K562 (cell line): ENCODE data around the gene DYNC1H1. TPM values are rescaled to one million over a fixed set of nuclear protein-coding genes. Genes with fewer than 3 reads are reported as not detected.

Experiments
- ATAC-seq: fragments of 200-7000 bp; cut with Tn5 transposase; 3 replicates; pipeline ENCODE4 v1.9.1; 2020; ENCODE audit warnings: moderate library complexity
- BruUV-seq: library from RNA; stranded (reverse); fragments of 400-500 nt; replicated peaks from 2 replicates; lab custom pipeline; 2021; lab: Mats Ljungman, UMichigan
- CTCF ChIA-PET: fragments of 300-600 bp; formaldehyde crosslinking; extraction: SDS; loops from one replicate; lab custom pipeline; 2021; ENCODE audit warnings: low intra/inter-chr PET ratio; lab: Yijun Ruan, JAX
- POLR2A ChIA-PET: fragments of 300-600, 350-650 bp; sonication (Branson Sonifier 250); formaldehyde crosslinking; extraction: SDS; loops from one replicate; lab custom pipeline; 2021; ENCODE audit warnings: antibody characterized with exemption, inconsistent platforms; lab: Yijun Ruan, JAX
- DNase-seq, 4 experiments: peaks; one replicate each; pipeline versions ENCODE4 v3.0.0 to v3.0.0-alpha.2; 2011 to 2018; ENCODE audit warnings: low spot score in 3 of 4, mixed read lengths in 3 of 4; ENCODE audit errors: extremely low read depth in 1 of 4
- FAIRE-seq: peaks from 2 replicates; lab custom pipeline; 2011; peaks lifted over from hg19 to GRCh38; lab: Jason Lieb, UNC
- H2AFZ ChIP-seq: 2 replicates; pipeline ENCODE4 v1.6.0; 2011; ENCODE audit warnings: low read depth, low read length, control low read depth, inconsistent platforms
- H3K27ac ChIP-seq: fragments of 200-600 bp; 3 replicates; pipeline ENCODE4 v1.8.0; 2011; ENCODE audit warnings: low read depth, mild to moderate bottlenecking, control low read depth, inconsistent platforms, low read length, moderate library complexity, mixed read lengths; ENCODE audit errors: extremely low read depth
- H3K27me3 ChIP-seq, 2 experiments: fragments of 300-600 bp in 1 of 2; 2 replicates in 1 of 2; 3 replicates in 1 of 2; pipeline versions ENCODE4 v1.6.0 to v1.8.0; 2011; ENCODE audit warnings: inconsistent platforms in 2 of 2, low read length in 2 of 2, mild to moderate bottlenecking in 1 of 2, mixed read lengths in 1 of 2, moderate library complexity in 1 of 2; ENCODE audit not compliant: control insufficient read depth in 2 of 2, insufficient read depth in 2 of 2
- H3K36me3 ChIP-seq: fragments of 300-600 bp; 3 replicates; pipeline ENCODE4 v1.8.0; 2011; ENCODE audit warnings: mild to moderate bottlenecking, low read length, inconsistent platforms; ENCODE audit not compliant: control insufficient read depth, insufficient read depth
- H3K4me1 ChIP-seq, 2 experiments: fragments of 200-600 bp in 1 of 2; replicated peaks in 1 of 2; 2 replicates in 1 of 2; 3 replicates in 1 of 2; pipeline versions ENCODE4 v1.5.1 to v1.8.0; 2011; ENCODE audit warnings: inconsistent platforms in 2 of 2, low read length in 2 of 2, mild to moderate bottlenecking in 1 of 2, mixed read lengths in 1 of 2, moderate library complexity in 1 of 2; ENCODE audit not compliant: control insufficient read depth in 2 of 2, insufficient read depth in 2 of 2
- H3K4me2 ChIP-seq: 2 replicates; pipeline ENCODE4 v1.6.1; 2011; ENCODE audit warnings: low read length, control low read depth, inconsistent platforms, mixed read lengths; ENCODE audit not compliant: insufficient read depth
- H3K4me3 ChIP-seq: fragments of 200-600 bp; sonication (generic), shearing (Covaris generic); 2 replicates; pipeline ENCODE4 v1.5.1; 2016; ENCODE audit warnings: control low read depth, inconsistent platforms
- H3K79me2 ChIP-seq: fragments of 200-600 bp; 3 replicates; pipeline ENCODE4 v1.8.0; 2011; ENCODE audit warnings: low read length, inconsistent platforms; ENCODE audit not compliant: control insufficient read depth, insufficient read depth
- H3K9ac ChIP-seq, 2 experiments: 2 replicates each; pipeline versions ENCODE4 v1.6.0 to v1.6.1; 2011; ENCODE audit warnings: low read depth in 2 of 2, low read length in 2 of 2, control low read depth in 1 of 2, inconsistent platforms in 1 of 2, mild to moderate bottlenecking in 1 of 2, mixed read lengths in 1 of 2; ENCODE audit not compliant: insufficient read depth in 1 of 2
- H3K9me1 ChIP-seq: one replicate; pipeline ENCODE4 v1.6.0; 2011; ENCODE audit warnings: inconsistent platforms, mild to moderate bottlenecking, low read length, moderate library complexity; ENCODE audit not compliant: control insufficient read depth, insufficient read depth
- H3K9me3 ChIP-seq: replicated peaks from 2 replicates; pipeline ENCODE4 v1.5.1; 2011; ENCODE audit warnings: low read depth, low read length, inconsistent platforms; ENCODE audit not compliant: control insufficient read depth, insufficient read depth
- H4K20me1 ChIP-seq: replicated peaks from 2 replicates; pipeline ENCODE4 v1.6.1; 2011; ENCODE audit warnings: low read length, inconsistent platforms, mixed read lengths; ENCODE audit not compliant: control insufficient read depth, insufficient read depth
- CBX8 ChIP-seq: fragments of 200-600 bp; sonication (generic); IDR thresholded peaks from 2 replicates; pipeline ENCODE4 v1.6.1; 2012; ENCODE audit warnings: borderline replicate concordance, mixed run types, low read depth, mild to moderate bottlenecking, moderate library complexity, mixed read lengths, low read length, control low read depth, inconsistent platforms; ENCODE audit not compliant: poor library complexity, severe bottlenecking; ENCODE audit errors: extremely low read depth
- CXXC5 ChIP-seq: fragments of 250-450 bp; sonication (Bioruptor Pico); IDR thresholded peaks from 2 replicates; pipeline ENCODE4 v1.8.0; 2022; ENCODE audit warnings: inconsistent platforms, mild to moderate bottlenecking, moderate library complexity
- DACH1 ChIP-seq: fragments of 450-650 bp; IDR thresholded peaks from 2 replicates; pipeline ENCODE4 v1.6.1; 2018; ENCODE audit not compliant: partially characterized antibody
- FOXJ3 ChIP-seq: sonication (generic); formaldehyde crosslinking; IDR thresholded peaks from 2 replicates; pipeline ENCODE4 v1.4.0; 2020; ENCODE audit warnings: mild to moderate bottlenecking, missing genetic modification reagents
- FOXK2 ChIP-seq, 2 experiments: fragments of 450-650 bp; IDR thresholded peaks in 1 of 2; conservative IDR thresholded peaks in 1 of 2; 2 replicates each; pipeline ENCODE4 v1.6.1; 2016; ENCODE audit warnings: low read depth in 2 of 2, mild to moderate bottlenecking in 1 of 2
- FOXM1 ChIP-seq, 2 experiments: fragments of 450-650 bp in 1 of 2; sonication (generic) in 1 of 2; formaldehyde crosslinking in 1 of 2; IDR thresholded peaks; 2 replicates each; pipeline versions ENCODE4 v1.6.1 to v1.9.0; 2017 to 2022; ENCODE audit warnings: low read depth in 2 of 2, mild to moderate bottlenecking in 2 of 2, missing genetic modification reagents in 1 of 2, moderate library complexity in 1 of 2
- JUN ChIP-seq, 2 experiments: sonication (generic) in 1 of 2; formaldehyde crosslinking in 1 of 2; IDR thresholded peaks; 2 replicates each; pipeline versions ENCODE4 v1.6.1 to v1.8.0; 2012 to 2022; ENCODE audit warnings: borderline replicate concordance in 2 of 2, mild to moderate bottlenecking in 2 of 2, improper control_type of control experiment in 1 of 2, low read depth in 1 of 2, low read length in 1 of 2, missing genetic modification reagents in 1 of 2
- NONO ChIP-seq, 2 experiments: fragments of 200-400 bp in 1 of 2; fragments of 450-650 bp in 1 of 2; formaldehyde crosslinking in 1 of 2; IDR thresholded peaks; 2 replicates each; pipeline ENCODE4 v1.6.1; 2017; ENCODE audit warnings: low read depth in 2 of 2, mild to moderate bottlenecking in 2 of 2, moderate library complexity in 2 of 2, low read length in 1 of 2
- SOX6 ChIP-seq: fragments of 450-650 bp; IDR thresholded peaks from 2 replicates; pipeline ENCODE4 v1.6.1; 2014; ENCODE audit warnings: mild to moderate bottlenecking
- WGBS: fragments of 100-300 bp; shearing (Covaris generic); methylation state at CpG from one replicate; pipeline ENCODE4 v1.1.6; 2016; ENCODE audit warnings: low coverage, mixed read lengths; ENCODE audit not compliant: insufficient coverage; ENCODE audit errors: missing lambda C conversion rate; 5-methylcytosine and 5-hydroxymethylcytosine counted together
- in situ Hi-C: fragments of 300-500 bp; cut with MboI; formaldehyde crosslinking; loops from 4 replicates; pipeline ENCODE4 v1.15.0; 2018; ENCODE audit warnings: inconsistent platforms, mixed read lengths
- intact Hi-C: fragments of 100-400 bp; cut with micrococcal nuclease; formaldehyde crosslinking; loops from 2 replicates; pipeline ENCODE4 v1.14.2; 2022
- polyA plus RNA-seq, 8 experiments: library from polyadenylated mRNA; depleted of rRNA in 4 of 8; stranded (reverse) in 5 of 8; unstranded in 3 of 8; fragments of >200 nt; fragmentation: Nextera tagmentation in 2 of 8; fragmentation: Illumina TruSeq in 1 of 8; extraction: Ambion mirVana in 2 of 8; extraction: Trizol in 1 of 8; gene quantifications; 2 replicates each; pipeline versions ENCODE4 v1.2.1 to v1.2.3, GENCODE V29; 2011 to 2014; ENCODE audit warnings: inconsistent platforms in 1 of 8, missing spikeins in 1 of 8
- total RNA-seq, 7 experiments: library from RNA; depleted of rRNA in 6 of 7; stranded (reverse); fragments of >200 nt in 6 of 7; fragmentation: Illumina TruSeq in 2 of 7; extraction: Trizol in 2 of 7; gene quantifications; 2 replicates each; pipeline versions ENCODE4 v1.2.1 to v1.2.3, GENCODE V29; 2011 to 2021; ENCODE audit warnings: low replicate concordance in 1 of 7
- TF ChIP-seq, protein P1 (sequence below): fragments of 200-800 bp; sonication (Bioruptor generic); IDR thresholded peaks from 2 replicates; pipeline ENCODE4 v1.6.1; 2017; ENCODE audit warnings: missing genetic modification characterization, missing compliant biosample characterization

DYNC1H1 gene
- total and polyA plus RNA-seq, 9 of the 15 experiments (the other 6 are each of a cell fraction or from before 2014, with no cell fraction given), result 31.9 to 335 (median 115) TPM

DNA sequence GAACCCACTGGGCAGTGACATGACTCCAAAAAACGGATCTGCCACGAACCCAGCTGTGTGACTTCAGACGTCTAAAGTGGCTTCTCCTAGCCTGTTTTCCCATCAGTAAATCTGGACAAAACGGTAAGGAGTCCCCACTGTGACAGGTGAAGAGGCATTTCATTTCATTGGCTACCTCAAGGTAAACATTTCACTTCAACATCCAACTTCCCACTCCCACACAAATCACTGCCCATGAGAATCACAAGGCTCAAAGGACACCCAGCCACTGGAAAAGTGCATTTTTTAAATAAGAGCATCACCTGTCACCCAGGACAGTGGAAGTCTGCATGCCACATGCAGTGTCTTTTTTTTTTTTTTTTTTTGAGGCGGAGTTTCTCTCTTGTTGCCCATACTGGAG, 94.6 kb downstream of the DYNC1H1 start (continued):
- TF ChIP-seq JUN (IDR thresholded peaks at IDR 0.05; ENCODE audit: borderline replicate concordance, low read depth, low read length), result no peak
- TF ChIP-seq JUN (CRISPR knock-in tag; IDR thresholded peaks at IDR 0.05; ENCODE audit: borderline replicate concordance), result no peak
- no peak for TF ChIP-seq FOXJ3 (CRISPR knock-in tag)
- TF ChIP-seq NONO (IDR thresholded peaks at IDR 0.05; ENCODE audit: low read depth in 2 of 2, low read length in 1 of 2), result no peak
- TF ChIP-seq CBX8, result no peak
- TF ChIP-seq SOX6, result no peak
- no peak for TF ChIP-seq FOXM1 (IDR thresholded peaks at IDR 0.05; ENCODE audit: low read depth)
- TF ChIP-seq FOXM1 (CRISPR knock-in tag; IDR thresholded peaks at IDR 0.05; ENCODE audit: low read depth), result no peak
- TF ChIP-seq, all 486 proteins: peak for 0

DNA sequence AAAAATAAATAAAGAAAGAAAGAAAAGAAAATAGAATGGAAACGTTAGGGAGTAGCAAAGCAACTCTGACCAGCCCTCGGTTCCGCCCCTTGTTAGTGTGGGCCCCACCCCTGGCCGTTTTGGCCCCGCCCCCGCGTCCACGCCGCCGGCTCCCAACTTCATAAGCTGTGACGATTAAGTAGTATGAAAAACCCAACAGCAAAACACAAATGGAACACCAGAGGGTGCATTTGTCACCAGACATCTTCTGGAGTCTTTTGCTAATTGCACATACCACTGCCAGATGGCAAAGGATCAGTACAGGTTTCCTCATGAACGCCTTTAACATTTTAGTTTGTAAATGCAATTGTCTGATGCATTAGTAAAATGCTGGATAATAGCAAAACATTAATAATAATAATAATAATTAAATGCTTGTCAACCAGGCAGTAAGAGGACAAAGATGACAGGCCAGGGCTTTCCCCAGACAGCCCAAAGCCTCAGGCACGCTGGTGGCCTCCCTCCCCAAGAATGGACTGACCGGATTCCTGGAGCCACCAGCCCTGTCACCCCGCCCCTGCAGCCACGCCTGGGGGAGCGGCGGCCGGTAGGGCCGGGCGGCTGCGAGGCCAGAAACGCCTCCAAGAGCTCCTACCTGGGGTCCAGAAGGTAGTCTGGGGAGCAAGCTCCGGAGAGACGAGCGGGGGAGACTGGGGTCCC, 98.9 kb downstream of the DYNC1H1 start:
- no peaks in the 10 kb centered on the region for H3K9me3 ChIP-seq
- H2AFZ ChIP-seq, result peak overlapping the region; percentile 88
- intact Hi-C loops (loop anchor here (1.0 to 2.0 kb wide), 2 partner anchors 26 to 33 kb away; no protein-coding TSS in a partner anchor), in situ Hi-C loops (loop anchor here (10.0 kb wide), 1 partner anchor 252 kb away; the partner anchor contains the start of gene ZNF839)
- POLR2A ChIA-PET, result interaction anchor here (0.6 to 3.3 kb wide), 7 partner anchors 8 to 297 kb away, joined by 3 to 17 read pairs (median 3); partner anchors contain the start of gene HSP90AA1
- DNase-seq (peak; percentile 80 to 87 (median 86)), FAIRE-seq (peak; percentile 92), ATAC-seq (peak; percentile 98)
- no peaks in the 10 kb centered on the region for H3K79me2 ChIP-seq
- WGBS, result 6% methylated on average over 23 of the region's 26 CpGs
- peak overlapping the region; percentile 32 to 80; a peak in 3 of 4 replicates for H3K9ac ChIP-seq
- peak overlapping the region; percentile 45 for H3K27ac ChIP-seq
- CTCF ChIA-PET, result interaction anchor here (0.5 to 1.8 kb wide), 3 partner anchors 33 to 248 kb away, joined by 3 to 12 read pairs (median 6); no protein-coding TSS in a partner anchor
- no TSS peak for BruUV-seq
- no peaks in the 10 kb centered on the region for H3K27me3 ChIP-seq
- peak overlapping the region; percentile 43 for H3K4me2 ChIP-seq
- H3K4me1 ChIP-seq, result peaks cover 6 to 12% of the 10 kb centered on the region in 2 experiments; a peak in 3 of 5 replicates
- H3K4me3 ChIP-seq, result no peak overlapping the region
- H4K20me1 ChIP-seq, result no peaks in the 10 kb centered on the region
- H3K9me1 ChIP-seq, result no peaks in the 10 kb centered on the region
- H3K36me3 ChIP-seq, result no peaks in the 10 kb centered on the region
- TF ChIP-seq DACH1 (peak; percentile 9), FOXK2 (conservative IDR thresholded peaks at IDR 0.05 in 1 of 2, IDR thresholded peaks at IDR 0.05 in 1 of 2; ENCODE audit: low read depth in 2 of 2) (peak in 1 of 2 experiments; percentile 45; a peak in 1 of 4 replicates), CXXC5 (0 out of 2 replicates have a peak, but pooled peaks have one; percentile 10)
- TF ChIP-seq, protein P1, sequence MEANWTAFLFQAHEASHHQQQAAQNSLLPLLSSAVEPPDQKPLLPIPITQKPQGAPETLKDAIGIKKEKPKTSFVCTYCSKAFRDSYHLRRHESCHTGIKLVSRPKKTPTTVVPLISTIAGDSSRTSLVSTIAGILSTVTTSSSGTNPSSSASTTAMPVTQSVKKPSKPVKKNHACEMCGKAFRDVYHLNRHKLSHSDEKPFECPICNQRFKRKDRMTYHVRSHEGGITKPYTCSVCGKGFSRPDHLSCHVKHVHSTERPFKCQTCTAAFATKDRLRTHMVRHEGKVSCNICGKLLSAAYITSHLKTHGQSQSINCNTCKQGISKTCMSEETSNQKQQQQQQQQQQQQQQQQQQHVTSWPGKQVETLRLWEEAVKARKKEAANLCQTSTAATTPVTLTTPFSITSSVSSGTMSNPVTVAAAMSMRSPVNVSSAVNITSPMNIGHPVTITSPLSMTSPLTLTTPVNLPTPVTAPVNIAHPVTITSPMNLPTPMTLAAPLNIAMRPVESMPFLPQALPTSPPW (CRISPR knock-in tag), result peak; percentile 32
